KMS-11 (cell line): Measurements from ENCODE around the gene LBH.

Experiments
- H2AFZ ChIP-seq: fragments of 200-600 bp; sonication (generic); 2 replicates; pipeline ENCODE4 v1.6.1; 2016; ENCODE audit warnings: antibody characterized with exemption, mixed run types, low read depth
- H3K27ac ChIP-seq: fragments of 200-600 bp; sonication (generic); 2 replicates; pipeline ENCODE4 v1.6.1; 2016; ENCODE audit warnings: mild to moderate bottlenecking, mixed run types
- H3K27me3 ChIP-seq: fragments of 200-600 bp; sonication (generic); 2 replicates; pipeline ENCODE4 v1.6.1; 2017; ENCODE audit warnings: mild to moderate bottlenecking, low read depth, mixed run types, moderate library complexity; ENCODE audit not compliant: insufficient read depth
- H3K36me3 ChIP-seq: fragments of 200-600 bp; sonication (generic); 2 replicates; pipeline ENCODE4 v1.6.1; 2017; ENCODE audit warnings: mild to moderate bottlenecking, mixed run types; ENCODE audit not compliant: insufficient read depth
- H3K4me1 ChIP-seq: fragments of 200-600 bp; sonication (generic); 2 replicates; pipeline ENCODE4 v1.6.1; 2016; ENCODE audit warnings: mild to moderate bottlenecking, low read depth, mixed run types; ENCODE audit not compliant: poor library complexity, severe bottlenecking
- H3K4me2 ChIP-seq: fragments of 200-600 bp; sonication (generic); 2 replicates; pipeline ENCODE4 v1.7.0; 2016; ENCODE audit warnings: mild to moderate bottlenecking, mixed run types
- H3K4me3 ChIP-seq: fragments of 200-600 bp; sonication (generic); IDR thresholded peaks from 2 replicates; pipeline ENCODE4 v1.6.1; 2017; ENCODE audit warnings: low read depth, low read length, mixed read lengths; ENCODE audit not compliant: insufficient read depth
- H3K79me2 ChIP-seq: fragments of 200-600 bp; sonication (generic); 2 replicates; pipeline ENCODE4 v1.6.1; 2016; ENCODE audit warnings: low read depth, mixed run types; ENCODE audit not compliant: insufficient read depth
- H3K9ac ChIP-seq: fragments of 200-600 bp; sonication (generic); 2 replicates; pipeline ENCODE4 v1.6.1; 2016; ENCODE audit warnings: mild to moderate bottlenecking, mixed run types
- H4K20me1 ChIP-seq: fragments of 200-600 bp; sonication (generic); 2 replicates; pipeline ENCODE4 v1.6.1; 2016; ENCODE audit warnings: mild to moderate bottlenecking, mixed run types; ENCODE audit not compliant: insufficient read depth
- TF ChIP-seq, protein P1 (sequence below): fragments of 200-600 bp; sonication (generic); conservative IDR thresholded peaks from 2 replicates; pipeline ENCODE4 v1.6.1; 2017; ENCODE audit warnings: low read depth, mild to moderate bottlenecking, antibody characterized with exemption, low read length, moderate library complexity, mixed read lengths

LBH gene

DNA sequence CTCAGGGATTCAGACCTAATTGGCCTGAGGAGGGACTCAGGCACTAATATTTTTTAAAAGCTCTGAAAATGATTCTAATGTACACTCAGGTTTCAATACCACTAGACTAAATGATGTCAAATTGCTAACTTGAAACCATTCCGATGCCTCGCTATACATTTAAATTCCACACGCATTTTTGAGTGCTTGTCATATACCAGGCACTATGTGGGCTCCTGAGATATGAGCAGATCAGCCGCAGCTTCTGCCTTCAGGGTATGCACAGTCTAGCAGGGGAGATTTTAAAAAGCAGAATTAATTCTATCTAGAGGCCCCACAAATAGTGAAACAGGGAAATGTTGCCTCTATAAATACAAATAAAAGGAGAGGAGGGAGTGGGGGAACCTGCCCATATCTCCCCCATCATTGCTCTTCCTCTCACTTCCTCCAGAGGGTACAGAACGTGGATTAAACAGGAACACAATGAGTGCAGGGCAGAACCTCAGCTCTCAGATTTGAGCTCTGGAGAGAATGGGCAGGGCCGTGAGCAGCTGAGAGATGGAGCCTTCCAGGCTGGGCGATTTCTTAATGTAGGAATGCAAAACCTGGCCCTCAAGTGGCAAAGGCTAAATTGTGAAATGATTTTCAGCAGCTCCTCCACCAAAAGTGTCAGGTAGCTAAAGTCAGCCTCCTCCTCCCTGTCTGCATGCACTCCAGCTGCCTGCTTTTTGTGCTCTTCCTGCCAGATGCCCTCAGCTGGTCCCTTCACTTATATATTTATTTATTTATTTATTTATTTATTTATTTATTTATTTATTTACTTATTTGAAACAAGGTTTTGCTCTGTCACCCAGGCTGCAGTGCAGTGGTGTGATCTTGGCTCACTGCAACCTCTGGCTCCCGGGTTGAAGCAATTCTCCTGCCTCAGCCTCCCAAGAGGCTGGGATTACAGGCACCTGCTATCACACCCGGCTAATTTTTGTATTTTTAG is 24.6 kb upstream of the LBH start:
- no peak overlapping the region for H3K27ac ChIP-seq
- H3K4me2 ChIP-seq = no peak overlapping the region
- no peaks in the 10 kb centered on the region for H4K20me1 ChIP-seq
- H3K36me3 ChIP-seq = no peaks in the 10 kb centered on the region
- H3K27me3 ChIP-seq = no peaks in the 10 kb centered on the region
- TF ChIP-seq, protein P1, sequence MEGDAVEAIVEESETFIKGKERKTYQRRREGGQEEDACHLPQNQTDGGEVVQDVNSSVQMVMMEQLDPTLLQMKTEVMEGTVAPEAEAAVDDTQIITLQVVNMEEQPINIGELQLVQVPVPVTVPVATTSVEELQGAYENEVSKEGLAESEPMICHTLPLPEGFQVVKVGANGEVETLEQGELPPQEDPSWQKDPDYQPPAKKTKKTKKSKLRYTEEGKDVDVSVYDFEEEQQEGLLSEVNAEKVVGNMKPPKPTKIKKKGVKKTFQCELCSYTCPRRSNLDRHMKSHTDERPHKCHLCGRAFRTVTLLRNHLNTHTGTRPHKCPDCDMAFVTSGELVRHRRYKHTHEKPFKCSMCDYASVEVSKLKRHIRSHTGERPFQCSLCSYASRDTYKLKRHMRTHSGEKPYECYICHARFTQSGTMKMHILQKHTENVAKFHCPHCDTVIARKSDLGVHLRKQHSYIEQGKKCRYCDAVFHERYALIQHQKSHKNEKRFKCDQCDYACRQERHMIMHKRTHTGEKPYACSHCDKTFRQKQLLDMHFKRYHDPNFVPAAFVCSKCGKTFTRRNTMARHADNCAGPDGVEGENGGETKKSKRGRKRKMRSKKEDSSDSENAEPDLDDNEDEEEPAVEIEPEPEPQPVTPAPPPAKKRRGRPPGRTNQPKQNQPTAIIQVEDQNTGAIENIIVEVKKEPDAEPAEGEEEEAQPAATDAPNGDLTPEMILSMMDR = no peak
- H3K9ac ChIP-seq = no peak overlapping the region
- no peaks in the 10 kb centered on the region for H3K79me2 ChIP-seq
- H2AFZ ChIP-seq = no peak overlapping the region
- no peaks in the 10 kb centered on the region for H3K4me1 ChIP-seq
- no peak overlapping the region for H3K4me3 ChIP-seq

DNA sequence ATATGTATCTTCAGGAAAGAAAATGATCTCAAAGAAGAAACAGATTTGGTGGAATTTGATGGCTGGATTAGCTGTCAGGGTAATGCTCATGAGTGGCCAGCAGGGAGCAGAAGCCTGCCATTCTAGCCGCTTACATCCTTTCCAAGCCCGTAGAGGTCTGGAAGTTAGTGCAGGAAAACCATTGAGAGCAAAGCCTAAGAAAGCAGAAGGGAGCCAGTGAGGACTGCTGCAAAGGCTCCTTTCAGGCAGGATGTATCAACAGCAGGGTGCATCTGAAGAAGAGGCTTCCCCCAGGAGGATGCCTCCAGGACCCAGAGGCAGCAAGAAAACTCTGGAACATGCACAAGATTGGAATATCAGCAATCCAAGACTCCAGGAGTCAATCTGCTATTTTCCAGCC is 22.9 kb upstream of the LBH start:
- TF ChIP-seq, protein P1 = peak; percentile 93; the same call in 1 of the 2 replicates

DNA sequence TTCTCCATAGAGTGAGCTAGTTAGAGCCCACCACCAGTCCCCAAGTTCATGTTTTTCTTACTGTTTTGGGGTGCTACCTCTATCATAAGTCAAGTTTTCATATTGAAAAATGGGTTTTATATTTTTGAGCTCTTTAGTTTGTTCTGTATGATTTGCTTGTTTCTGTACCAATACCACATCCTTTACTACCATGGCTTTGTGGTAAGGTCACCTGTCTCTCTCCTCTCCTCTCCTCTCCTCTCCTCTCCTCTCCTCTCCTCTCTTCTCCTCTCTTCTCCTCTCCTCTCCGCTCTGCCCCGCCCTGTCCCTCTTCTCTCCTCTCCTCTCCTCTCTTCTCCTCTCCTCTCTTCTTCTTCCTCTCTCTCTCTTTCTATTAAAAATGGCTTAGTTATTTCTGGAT is 22.1 kb upstream of the LBH start:
- Histone ChIP-seq H3K27me3 (no peaks in the 10 kb centered on the region), H3K4me3 (no peak overlapping the region), H3K9ac (no peak overlapping the region), H3K27ac (no peak overlapping the region), H3K4me1 (no peaks in the 10 kb centered on the region), H3K79me2 (no peaks in the 10 kb centered on the region), H3K4me2 (no peak overlapping the region), H2AFZ (no peak overlapping the region), H3K36me3 (no peaks in the 10 kb centered on the region), H4K20me1 (no peaks in the 10 kb centered on the region)
- TF ChIP-seq, protein P1 = no peak

More for the DNA sequence above, 22.9 kb upstream of the LBH start:
- Histone ChIP-seq H3K79me2 (no peaks in the 10 kb centered on the region), H3K4me1 (no peaks in the 10 kb centered on the region), H3K27ac (no peak overlapping the region), H4K20me1 (no peaks in the 10 kb centered on the region), H3K27me3 (no peaks in the 10 kb centered on the region), H3K4me2 (no peak overlapping the region), H2AFZ (no peak overlapping the region), H3K4me3 (no peak overlapping the region), H3K9ac (no peak overlapping the region), H3K36me3 (no peaks in the 10 kb centered on the region)

DNA sequence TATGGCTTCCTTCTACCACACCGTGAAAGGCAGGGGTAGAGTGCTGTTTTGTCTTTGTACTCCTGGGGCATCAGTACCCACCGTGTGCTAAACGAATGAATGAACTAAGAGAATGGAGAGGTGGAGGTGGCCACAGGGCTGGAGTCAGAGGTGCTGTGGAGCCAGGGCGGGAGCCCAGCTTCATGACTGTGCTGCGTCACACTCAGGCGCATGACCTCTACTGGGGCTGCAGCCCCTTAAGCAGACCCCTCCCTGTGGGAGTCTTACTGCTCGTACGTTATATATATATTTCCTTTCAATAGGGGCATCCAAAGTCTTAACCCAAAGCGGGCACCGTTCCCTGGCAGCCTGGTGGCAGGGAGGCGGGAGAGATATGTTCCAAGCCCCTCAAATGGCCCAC is 18.0 kb upstream of the LBH start:
- H3K9ac ChIP-seq = no peak overlapping the region
- H3K4me1 ChIP-seq = no peaks in the 10 kb centered on the region
- H3K4me3 ChIP-seq = no peak overlapping the region
- H3K36me3 ChIP-seq = no peaks in the 10 kb centered on the region
- no peaks in the 10 kb centered on the region for H3K27me3 ChIP-seq
- H3K27ac ChIP-seq = no peak overlapping the region
- no peaks in the 10 kb centered on the region for H3K79me2 ChIP-seq
- no peak overlapping the region for H3K4me2 ChIP-seq
- H4K20me1 ChIP-seq = no peaks in the 10 kb centered on the region
- no peak overlapping the region for H2AFZ ChIP-seq
- TF ChIP-seq, protein P1 = no peak
